ENCODE measurements around the gene DBNL.

DNA sequence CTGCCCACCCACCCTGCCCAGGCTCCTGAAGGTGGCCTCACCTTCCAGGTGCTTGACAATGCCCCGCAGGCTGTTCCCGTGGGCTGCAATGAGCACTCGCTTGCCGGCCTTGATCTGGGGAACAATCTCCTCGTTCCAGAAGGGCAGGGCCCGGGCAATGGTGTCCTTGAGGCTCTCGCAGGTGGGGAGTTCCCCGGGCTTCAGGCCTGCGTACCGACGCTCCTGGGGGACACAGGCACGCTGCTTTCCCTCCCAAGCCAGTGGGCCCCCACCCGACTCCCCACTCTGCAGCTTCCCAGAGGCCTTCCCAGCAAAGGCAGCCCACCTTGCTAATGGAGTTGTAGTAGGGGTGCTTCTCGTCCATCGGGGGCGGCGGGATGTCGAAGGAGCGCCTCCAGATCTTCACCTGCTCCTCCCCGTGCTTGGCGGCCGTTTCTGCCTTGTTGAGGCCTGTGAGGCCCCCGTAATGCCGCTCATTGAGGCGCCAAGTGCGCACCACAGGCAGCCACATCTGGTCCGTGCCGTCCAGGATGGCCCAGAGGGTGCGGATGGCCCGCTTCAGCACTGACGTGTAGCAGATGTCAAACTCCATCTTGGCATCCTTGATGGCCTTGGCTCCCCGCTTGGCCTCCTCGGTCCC is 20.4 kb downstream of the DBNL start:
- TF ChIP-seq YY1 (IDR thresholded peaks at IDR 0.05; ENCODE audit: insufficient read depth, insufficient read length) (no peak), SUZ12 (IDR thresholded peaks at IDR 0.05; ENCODE audit: extremely low read depth, insufficient read depth, insufficient read length) (no peak)
